ENCODE results near the gene ANKRD13B. TPM values are rescaled to one million over a fixed set of nuclear protein-coding genes. Genes with fewer than 3 reads are reported as not detected.
"Not testable (repeated sequence)": the region's sequence is repeated elsewhere in the genome, so short reads cannot be mapped to it uniquely, and the experiment has no call there.

The ANKRD13B gene
- polyA plus RNA-seq, 2 of the 4 experiments (the other 2 are of a cell fraction): 4.5 to 17.8 TPM

GRCh38 chr17:29557739-29558116 lies 35.2 kb upstream of the ANKRD13B start (continued):
- TF ChIP-seq PBX3 (IDR thresholded peaks at IDR 0.05) (no peak), HOXB5 (CRISPR knock-in tag; IDR thresholded peaks at IDR 0.05) (no peak), JUN (IDR thresholded peaks at IDR 0.05) (no peak), SREBF2 (IDR thresholded peaks at IDR 0.05) (no peak)

- 0 out of 6 replicates have a peak overlapping the region, but pooled peaks of 1 of the 2 experiments have one; percentile 1 for H3K27ac ChIP-seq
- 88% methylated on average over 5 of the region's 5 CpGs for WGBS (ENCODE audit: missing lambda C conversion rate)
- FAIRE-seq; ATAC-seq; DNase-seq (ENCODE audit: low read depth in 1 of 2, low spot score in 1 of 2); H3K4me3 ChIP-seq; H3K9me3 ChIP-seq; H3K4me2 ChIP-seq: not testable (repeated sequence)
- peaks cover 33% of the 10 kb centered on the region for H3K4me1 ChIP-seq
- ChIA-PET POLR2A (interaction anchor here (0.7 kb wide), 1 partner anchor 188 kb away, joined by 3 read pairs; no protein-coding TSS in a partner anchor), CTCF (interaction anchor here (2.6 to 5.0 kb wide), 3 partner anchors 13 to 188 kb away, joined by 7 to 25 read pairs (median 11); no protein-coding TSS in a partner anchor)
These were observed 34.8 kb upstream of the ANKRD13B start for GRCh38 chr17:29558139-29558538.

GRCh38 chr17:29559640-29560039 lies 33.3 kb upstream of the ANKRD13B start:
- no peak overlapping the region for H3K4me2 ChIP-seq
- DNase-seq (ENCODE audit: low read depth in 1 of 2, low spot score in 1 of 2) (no peak), FAIRE-seq (no peak), ATAC-seq (no peak)
- no peak overlapping the region for H3K27ac ChIP-seq
- WGBS (ENCODE audit: missing lambda C conversion rate): 88% methylated on average over 2 of the region's 2 CpGs
- TF ChIP-seq CBX8 (IDR thresholded peaks at IDR 0.05) (no peak), SMC3 (IDR thresholded peaks at IDR 0.05) (no peak), EHF (CRISPR knock-in tag; IDR thresholded peaks at IDR 0.05) (no peak), JUN (IDR thresholded peaks at IDR 0.05) (no peak), GATA3 (IDR thresholded peaks at IDR 0.05; ENCODE audit: borderline replicate concordance) (no peak), ZC3H11A (IDR thresholded peaks at IDR 0.05) (no peak), POLR2AphosphoS2 (conservative IDR thresholded peaks at IDR 0.05; ENCODE audit: low read length) (no peak)
- H3K9me3 ChIP-seq: no peaks in the 10 kb centered on the region
- peaks cover 35% of the 10 kb centered on the region for H3K4me1 ChIP-seq
- no peak overlapping the region for H3K4me3 ChIP-seq
- ChIA-PET POLR2A (no interaction called here), CTCF (interaction anchor here (0.6 to 22.8 kb wide), 4 partner anchors 21 to 1145 kb away, joined by 3 to 383 read pairs (median 7); no protein-coding TSS in a partner anchor)

GRCh38 chr17:29560316-29560715 lies 32.6 kb upstream of the ANKRD13B start:
- no peak overlapping the region for H3K27ac ChIP-seq

More at GRCh38 chr17:29560316-29560715, 32.6 kb upstream of the ANKRD13B start:
- no peak overlapping the region for H3K4me2 ChIP-seq
- POLR2A ChIA-PET: no interaction called here
- TF ChIP-seq TP53 (CRISPR knock-in tag; IDR thresholded peaks at IDR 0.05) (no peak), CEBPB (IDR thresholded peaks at IDR 0.05) (no peak), RCOR1 (IDR thresholded peaks at IDR 0.05; ENCODE audit: low read depth, low read length) (no peak), HES2 (IDR thresholded peaks at IDR 0.05) (no peak), CTCF (IDR thresholded peaks at IDR 0.05) (no peak), ZNF302 (CRISPR knock-in tag; IDR thresholded peaks at IDR 0.05) (no peak), E2F6 (IDR thresholded peaks at IDR 0.05; ENCODE audit: borderline replicate concordance, low read depth) (no peak), KDM5A (IDR thresholded peaks at IDR 0.05) (no peak), PBX3 (IDR thresholded peaks at IDR 0.05) (no peak), FOSL2 (IDR thresholded peaks at IDR 0.05) (no peak), FOSL2 (CRISPR knock-in tag; IDR thresholded peaks at IDR 0.05) (no peak), HMGXB4 (CRISPR knock-in tag; IDR thresholded peaks at IDR 0.05; ENCODE audit: borderline replicate concordance) (no peak), MAZ (IDR thresholded peaks at IDR 0.05; ENCODE audit: borderline replicate concordance, low read depth, low read length) (no peak), EHF (CRISPR knock-in tag; IDR thresholded peaks at IDR 0.05) (no peak), FOSB (CRISPR knock-in tag; IDR thresholded peaks at IDR 0.05) (no peak), JUNB (IDR thresholded peaks at IDR 0.05) (no peak), SMC3 (IDR thresholded peaks at IDR 0.05) (no peak), HDAC2 (IDR thresholded peaks at IDR 0.05) (no peak), CHD4 (IDR thresholded peaks at IDR 0.05; ENCODE audit: borderline replicate concordance) (no peak), POLR2AphosphoS2 (conservative IDR thresholded peaks at IDR 0.05; ENCODE audit: low read length) (no peak)
- CTCF ChIA-PET: interaction anchor here (1.4 to 22.8 kb wide), 4 partner anchors 21 to 190 kb away, joined by 6 to 383 read pairs (median 11); no protein-coding TSS in a partner anchor
- ATAC-seq (no peak), FAIRE-seq (no peak), DNase-seq (ENCODE audit: low read depth in 1 of 2, low spot score in 1 of 2) (no peak)
- H3K9me3 ChIP-seq: no peaks in the 10 kb centered on the region
- no peak overlapping the region for H3K4me3 ChIP-seq
- WGBS (ENCODE audit: missing lambda C conversion rate): 94% methylated on average over 6 of the region's 6 CpGs
- peaks cover 37% of the 10 kb centered on the region for H3K4me1 ChIP-seq
